Liver (tissue), 9 donors: ENCODE data around the gene FAM9C. TPM values are rescaled to one million over a fixed set of nuclear protein-coding genes. Genes with fewer than 3 reads are reported as not detected.

ENCODE experiments used
- DNase-seq: peaks from one replicate; pipeline ENCODE4 v3.0.0-alpha.2; 2017; ENCODE audit warnings: low spot score
- H3K27ac ChIP-seq, 2 donors: one replicate each; pipeline ENCODE4 v1.7.0; 2013; ENCODE audit warnings: inconsistent platforms in 2 of 2, low read length in 2 of 2, control low read depth in 1 of 2, low read depth in 1 of 2, mild to moderate bottlenecking in 1 of 2
- H3K27me3 ChIP-seq, 4 donors: one replicate each; pipeline versions ENCODE4 v1.6.1 to v1.7.0; 2013; ENCODE audit warnings: low read length in 3 of 4, inconsistent platforms in 1 of 4, mild to moderate bottlenecking in 1 of 4, moderate library complexity in 1 of 4; ENCODE audit not compliant: control insufficient read depth in 4 of 4, insufficient read depth in 4 of 4
- H3K36me3 ChIP-seq, 4 donors: one replicate each; pipeline versions ENCODE4 v1.6.1 to v1.7.0; 2013; ENCODE audit warnings: low read length in 3 of 4, mild to moderate bottlenecking in 3 of 4, low read depth in 1 of 4, moderate library complexity in 1 of 4; ENCODE audit not compliant: control insufficient read depth in 4 of 4, insufficient read depth in 3 of 4
- H3K4me1 ChIP-seq, 4 donors: one replicate each; pipeline versions ENCODE4 v1.6.1 to v1.7.0; 2013; ENCODE audit warnings: low read length in 3 of 4, mild to moderate bottlenecking in 3 of 4, moderate library complexity in 1 of 4; ENCODE audit not compliant: control insufficient read depth in 4 of 4, insufficient read depth in 4 of 4
- H3K4me3 ChIP-seq, 3 donors: one replicate each; pipeline versions ENCODE4 v1.6.1 to v1.7.0; 2013; ENCODE audit warnings: low read length in 3 of 3, control low read depth in 1 of 3, low read depth in 1 of 3, mild to moderate bottlenecking in 1 of 3
- H3K9ac ChIP-seq, 2 donors: one replicate each; pipeline ENCODE4 v1.7.0; 2013; ENCODE audit warnings: low read length in 2 of 2, mild to moderate bottlenecking in 2 of 2, moderate library complexity in 2 of 2, control low read depth in 1 of 2, low read depth in 1 of 2
- H3K9me3 ChIP-seq, 4 donors: one replicate each; pipeline versions ENCODE4 v1.6.1 to v1.7.0; 2013; ENCODE audit warnings: low read length in 3 of 4; ENCODE audit not compliant: control insufficient read depth in 4 of 4
- ATF3 ChIP-seq: IDR thresholded peaks from 2 replicates; pipeline ENCODE4 v1.6.1; 2016; ENCODE audit warnings: antibody characterized with exemption
- CTCF ChIP-seq: fragments of 150-350 bp; IDR thresholded peaks from 2 replicates; pipeline ENCODE4 v1.5.1; 2017; ENCODE audit warnings: improper control_type of control experiment, low read depth, low read length; ENCODE audit not compliant: missing input control
- EGR1 ChIP-seq, 2 donors: IDR thresholded peaks; 2 replicates each; pipeline ENCODE4 v1.6.1; 2016 to 2018; ENCODE audit warnings: antibody characterized with exemption in 2 of 2, low read depth in 2 of 2
- FOXA1 ChIP-seq: IDR thresholded peaks from 2 replicates; pipeline ENCODE4 v1.6.1; 2016; ENCODE audit warnings: antibody characterized with exemption
- FOXA2 ChIP-seq: IDR thresholded peaks from 2 replicates; pipeline ENCODE4 v1.6.1; 2016; ENCODE audit warnings: antibody characterized with exemption
- GABPA ChIP-seq, 2 donors: IDR thresholded peaks in 1 of 2; conservative IDR thresholded peaks in 1 of 2; 2 replicates each; pipeline ENCODE4 v1.6.1; 2016; ENCODE audit warnings: antibody characterized with exemption in 2 of 2, mild to moderate bottlenecking in 1 of 2, moderate library complexity in 1 of 2
- HNF4A ChIP-seq, 2 donors: conservative IDR thresholded peaks; 2 replicates each; pipeline ENCODE4 v1.6.1; 2016; ENCODE audit warnings: antibody characterized with exemption in 2 of 2, mild to moderate bottlenecking in 2 of 2
- HNF4G ChIP-seq: IDR thresholded peaks from 2 replicates; pipeline ENCODE4 v1.6.1; 2016; ENCODE audit warnings: antibody characterized with exemption
- JUND ChIP-seq, 2 donors: IDR thresholded peaks; 2 replicates each; pipeline ENCODE4 v1.6.1; 2016; ENCODE audit warnings: antibody characterized with exemption in 2 of 2
- MAX ChIP-seq: IDR thresholded peaks from 2 replicates; pipeline ENCODE4 v1.6.1; 2016; ENCODE audit warnings: antibody characterized with exemption
- NR2F2 ChIP-seq: IDR thresholded peaks from 2 replicates; pipeline ENCODE4 v1.6.1; 2016; ENCODE audit warnings: antibody characterized with exemption
- REST ChIP-seq: IDR thresholded peaks from 2 replicates; pipeline ENCODE4 v1.6.1; 2016; ENCODE audit warnings: antibody characterized with exemption, mild to moderate bottlenecking
- RXRA ChIP-seq, 2 donors: IDR thresholded peaks; 2 replicates each; pipeline ENCODE4 v1.6.1; 2017 to 2018; ENCODE audit warnings: antibody characterized with exemption in 2 of 2, mild to moderate bottlenecking in 1 of 2
- SP1 ChIP-seq: IDR thresholded peaks from 2 replicates; pipeline ENCODE4 v1.6.1; 2018; ENCODE audit warnings: antibody characterized with exemption, mild to moderate bottlenecking
- TAF1 ChIP-seq: conservative IDR thresholded peaks from 2 replicates; pipeline ENCODE4 v1.6.1; 2016; ENCODE audit warnings: antibody characterized with exemption, mild to moderate bottlenecking
- YY1 ChIP-seq: IDR thresholded peaks from 2 replicates; pipeline ENCODE4 v1.6.1; 2016; ENCODE audit warnings: antibody characterized with exemption, mild to moderate bottlenecking
- ZBTB33 ChIP-seq: IDR thresholded peaks from 2 replicates; pipeline ENCODE4 v1.6.1; 2016; ENCODE audit warnings: antibody characterized with exemption
- WGBS: extraction: QIAGEN DNeasy Blood & Tissue Kit; methylation state at CpG from one replicate; pipeline ENCODE4 v1.1.7; 2013; 5-methylcytosine and 5-hydroxymethylcytosine counted together
- polyA plus RNA-seq, 2 donors: library from polyadenylated mRNA; stranded (reverse) in 1 of 2; unstranded in 1 of 2; fragments of 200-250 nt in 1 of 2; fragments of >200 nt in 1 of 2; fragmentation: Nextera tagmentation in 1 of 2; extraction: Ambion mirVana in 1 of 2; gene quantifications; one replicate each; pipeline versions ENCODE4 v1.2.1 to v1.2.3, GENCODE V29; 2013 to 2015
- total RNA-seq, 2 donors: library from RNA; depleted of rRNA; stranded (reverse); fragments of >200 nt; gene quantifications; one replicate each; pipeline ENCODE4 v1.2.3, GENCODE V29; 2014
- donor health status: healthy.
- donor health status: healthy.
- donor health status: healthy.
- donor health status: healthy.
- donor health status: healthy.

FAM9C gene
- total and polyA plus RNA-seq, 4 donors: not detected

GRCh38 chrX:13033193-13033592 lies 11.2 kb downstream of the FAM9C start (continued):
- no peak for TF ChIP-seq FOXA2
- TF ChIP-seq HNF4G: no peak
- TF ChIP-seq TAF1: no peak
- no peak for TF ChIP-seq ZBTB33
- TF ChIP-seq YY1: no peak
- no peak for TF ChIP-seq NR2F2
- TF ChIP-seq GABPA (IDR thresholded peaks at IDR 0.05 in 1 of 2, conservative IDR thresholded peaks at IDR 0.05 in 1 of 2): no peak

GRCh38 chrX:13029887-13030771 lies 14.3 kb downstream of the FAM9C start:
- peaks cover 2 to 6% (median 5%) of the 10 kb centered on the region in 4 donors for H3K4me1 ChIP-seq
- WGBS: 81% methylated on average over 8 of the region's 8 CpGs
- H3K9me3 ChIP-seq: no peaks in the 10 kb centered on the region
- H3K36me3 ChIP-seq: no peaks in the 10 kb centered on the region
- no peak overlapping the region for H3K4me3 ChIP-seq
- DNase-seq: no peak
- no peak overlapping the region for H3K9ac ChIP-seq
- no peaks in the 10 kb centered on the region for H3K27me3 ChIP-seq
- H3K27ac ChIP-seq: no peak overlapping the region
- no peak for TF ChIP-seq TAF1
- TF ChIP-seq JUND (IDR thresholded peaks at IDR 0.05): no peak
- TF ChIP-seq HNF4A (conservative IDR thresholded peaks at IDR 0.05): no peak
- TF ChIP-seq HNF4G: no peak
- TF ChIP-seq ZBTB33: no peak
- TF ChIP-seq FOXA1: no peak
- no peak for TF ChIP-seq SP1

- H3K4me3 ChIP-seq: no peak overlapping the region
- H3K4me1 ChIP-seq: peaks cover 2 to 6% (median 5%) of the 10 kb centered on the region in 4 donors
- H3K36me3 ChIP-seq: no peaks in the 10 kb centered on the region
- no peak overlapping the region for H3K9ac ChIP-seq
- no peaks in the 10 kb centered on the region for H3K9me3 ChIP-seq
- no peaks in the 10 kb centered on the region for H3K27me3 ChIP-seq
- no peak for DNase-seq
- H3K27ac ChIP-seq: peak overlapping the region in 1 of 2 donors; percentile 50
- TF ChIP-seq JUND (IDR thresholded peaks at IDR 0.05): no peak
- TF ChIP-seq FOXA1: no peak
- no peak for TF ChIP-seq GABPA (IDR thresholded peaks at IDR 0.05 in 1 of 2, conservative IDR thresholded peaks at IDR 0.05 in 1 of 2)
- TF ChIP-seq YY1: no peak
- no peak for TF ChIP-seq RXRA (IDR thresholded peaks at IDR 0.05)
- TF ChIP-seq HNF4A (conservative IDR thresholded peaks at IDR 0.05): no peak
- TF ChIP-seq REST: no peak
- no peak for TF ChIP-seq MAX
- TF ChIP-seq ATF3: no peak
- TF ChIP-seq ZBTB33: no peak
- no peak for TF ChIP-seq EGR1 (IDR thresholded peaks at IDR 0.05; ENCODE audit: low read depth in 2 of 2)
- TF ChIP-seq FOXA2: no peak
- no peak for TF ChIP-seq SP1
- TF ChIP-seq HNF4G: no peak
- TF ChIP-seq CTCF: no peak
These were observed 14.9 kb downstream of the FAM9C start for GRCh38 chrX:13029637-13029886.
